ENCODE data around the gene NPAS3. TPM values are rescaled to one million over a fixed set of nuclear protein-coding genes. Genes with fewer than 3 reads are reported as not detected.

The NPAS3 gene
- total RNA-seq, 1 experiment from 2014 or later, result not detected

DNA sequence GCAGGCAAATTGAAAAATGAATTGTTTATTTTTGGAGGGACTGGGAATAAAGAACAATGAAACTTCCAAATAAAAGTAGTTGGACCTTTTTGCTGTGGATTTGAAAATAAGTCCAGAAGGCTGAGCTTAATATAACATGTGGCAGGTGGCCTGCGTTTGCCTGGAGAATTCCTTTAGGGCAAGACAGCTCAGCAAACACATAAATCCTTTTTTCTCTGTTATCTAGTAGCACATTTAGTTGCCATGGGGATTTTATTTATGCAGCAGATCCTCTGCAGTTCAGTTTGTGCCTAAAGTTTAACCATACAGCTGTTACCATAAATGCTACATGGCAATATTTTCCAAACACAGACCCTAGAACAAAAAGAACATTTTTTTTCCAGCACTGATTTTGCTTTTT lies 180.0 kb downstream of the NPAS3 start:
- no peaks in the 10 kb centered on the region for H4K20me1 ChIP-seq (ENCODE audit: insufficient read depth)
- POLR2A ChIA-PET, result no interaction called here
- RAD21 ChIA-PET (ENCODE audit: low non-redundant PET in 1 of 2, low total read pairs in 2 of 2, uncharacterized antibody in 2 of 2, unreplicated experiment in 2 of 2), result no interaction called here
- CTCF ChIA-PET, result no interaction called here
- H3K79me2 ChIP-seq (ENCODE audit: insufficient read depth, low read length), result no peaks in the 10 kb centered on the region
- H3K4me2 ChIP-seq (ENCODE audit: low read length), result no peak overlapping the region
- no peak overlapping the region for H2AFZ ChIP-seq (ENCODE audit: low read depth, low read length, poor library complexity, severe bottlenecking)
- H3K9ac ChIP-seq (ENCODE audit: low read length), result no peak overlapping the region
- H3K27ac ChIP-seq (ENCODE audit: low read depth, low read length), result no peak overlapping the region
- no peak for TF ChIP-seq POLR2AphosphoS5 (IDR thresholded peaks at IDR 0.05; ENCODE audit: low read depth, low read length)
- no peak for TF ChIP-seq JUND (IDR thresholded peaks at IDR 0.05)
- TF ChIP-seq POLR2A (IDR thresholded peaks at IDR 0.05; ENCODE audit: borderline replicate concordance, extremely low read depth, insufficient read depth, insufficient read length), result no peak
- no peak for TF ChIP-seq TCF7L2 (IDR thresholded peaks at IDR 0.05; ENCODE audit: borderline replicate concordance, extremely low read depth, insufficient read depth, insufficient read length)
- no peak for TF ChIP-seq FOSL1 (IDR thresholded peaks at IDR 0.05; ENCODE audit: low read depth)
- no peak for DNase-seq (ENCODE audit: low read depth, low spot score)
- ATAC-seq, result no peak
- no peaks in the 10 kb centered on the region for H3K36me3 ChIP-seq (ENCODE audit: control insufficient read depth in 1 of 2, insufficient read depth in 2 of 2, low read length in 2 of 2)
- H3K27me3 ChIP-seq (ENCODE audit: insufficient read depth, low read length), result no peaks in the 10 kb centered on the region
- no peaks in the 10 kb centered on the region for H3K9me3 ChIP-seq (ENCODE audit: control insufficient read depth in 1 of 2, insufficient read depth in 1 of 2, low read depth in 1 of 2, low read length in 2 of 2)
- H3K9me2 ChIP-seq (ENCODE audit: insufficient read depth), result no peaks in the 10 kb centered on the region
- intact Hi-C loops (cut with micrococcal nuclease), result no loop called here
- no TSS peak for BruUV-seq (replicated peaks)
- no peaks in the 10 kb centered on the region for H3K4me1 ChIP-seq (ENCODE audit: control insufficient read depth in 1 of 2, insufficient read depth in 2 of 2, low read length in 2 of 2)
- no peak overlapping the region for H3K4me3 ChIP-seq (replicated peaks in 1 of 2; ENCODE audit: low read depth in 1 of 2, low read length in 2 of 2)

DNA sequence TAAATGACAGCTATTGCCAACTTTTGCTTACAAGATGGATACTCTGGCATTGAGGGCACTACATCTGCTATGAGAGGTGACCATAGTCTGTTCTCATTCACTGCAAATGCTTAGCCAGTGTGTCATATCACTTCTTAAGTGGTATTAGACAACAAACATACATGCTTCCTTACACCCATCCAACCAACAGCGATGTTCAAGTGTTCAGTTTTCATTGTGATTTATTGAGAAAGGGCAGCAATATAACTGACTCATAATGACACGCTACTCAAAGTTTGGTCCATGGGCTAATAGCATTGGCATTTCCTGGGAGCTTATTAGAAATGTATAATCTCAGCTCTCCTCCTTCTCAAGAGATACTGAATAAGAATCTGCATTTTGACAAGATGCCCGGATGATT lies 181.7 kb downstream of the NPAS3 start:
- H3K4me2 ChIP-seq (ENCODE audit: low read length), result no peak overlapping the region
- H4K20me1 ChIP-seq (ENCODE audit: insufficient read depth), result no peaks in the 10 kb centered on the region
- ChIA-PET POLR2A (no interaction called here), RAD21 (ENCODE audit: low non-redundant PET in 1 of 2, low total read pairs in 2 of 2, uncharacterized antibody in 2 of 2, unreplicated experiment in 2 of 2) (no interaction called here), CTCF (no interaction called here)
- no peaks in the 10 kb centered on the region for H3K36me3 ChIP-seq (ENCODE audit: control insufficient read depth in 1 of 2, insufficient read depth in 2 of 2, low read length in 2 of 2)
- no peak overlapping the region for H3K9ac ChIP-seq (ENCODE audit: low read length)
- H3K79me2 ChIP-seq (ENCODE audit: insufficient read depth, low read length), result no peaks in the 10 kb centered on the region
- H2AFZ ChIP-seq (ENCODE audit: low read depth, low read length, poor library complexity, severe bottlenecking), result no peak overlapping the region
- H3K9me2 ChIP-seq (ENCODE audit: insufficient read depth), result no peaks in the 10 kb centered on the region
- TF ChIP-seq SIN3A (IDR thresholded peaks at IDR 0.05; ENCODE audit: low read depth) (no peak), CBX3 (IDR thresholded peaks at IDR 0.05; ENCODE audit: low read depth) (no peak), SRF (IDR thresholded peaks at IDR 0.05; ENCODE audit: low read depth) (no peak), RAD21 (IDR thresholded peaks at IDR 0.05; ENCODE audit: low read depth) (no peak), EZH2 (IDR thresholded peaks at IDR 0.05) (no peak), ELF1 (IDR thresholded peaks at IDR 0.05; ENCODE audit: borderline replicate concordance, low read depth) (no peak), ZFX (IDR thresholded peaks at IDR 0.05) (no peak), CEBPB (IDR thresholded peaks at IDR 0.05; ENCODE audit: low read depth) (no peak), EZH2phosphoT487 (IDR thresholded peaks at IDR 0.05; ENCODE audit: borderline replicate concordance) (no peak), POLR2AphosphoS5 (IDR thresholded peaks at IDR 0.05; ENCODE audit: low read depth, low read length) (no peak), EGR1 (IDR thresholded peaks at IDR 0.05; ENCODE audit: low read depth) (no peak)
- TF ChIP-seq, protein P1, sequence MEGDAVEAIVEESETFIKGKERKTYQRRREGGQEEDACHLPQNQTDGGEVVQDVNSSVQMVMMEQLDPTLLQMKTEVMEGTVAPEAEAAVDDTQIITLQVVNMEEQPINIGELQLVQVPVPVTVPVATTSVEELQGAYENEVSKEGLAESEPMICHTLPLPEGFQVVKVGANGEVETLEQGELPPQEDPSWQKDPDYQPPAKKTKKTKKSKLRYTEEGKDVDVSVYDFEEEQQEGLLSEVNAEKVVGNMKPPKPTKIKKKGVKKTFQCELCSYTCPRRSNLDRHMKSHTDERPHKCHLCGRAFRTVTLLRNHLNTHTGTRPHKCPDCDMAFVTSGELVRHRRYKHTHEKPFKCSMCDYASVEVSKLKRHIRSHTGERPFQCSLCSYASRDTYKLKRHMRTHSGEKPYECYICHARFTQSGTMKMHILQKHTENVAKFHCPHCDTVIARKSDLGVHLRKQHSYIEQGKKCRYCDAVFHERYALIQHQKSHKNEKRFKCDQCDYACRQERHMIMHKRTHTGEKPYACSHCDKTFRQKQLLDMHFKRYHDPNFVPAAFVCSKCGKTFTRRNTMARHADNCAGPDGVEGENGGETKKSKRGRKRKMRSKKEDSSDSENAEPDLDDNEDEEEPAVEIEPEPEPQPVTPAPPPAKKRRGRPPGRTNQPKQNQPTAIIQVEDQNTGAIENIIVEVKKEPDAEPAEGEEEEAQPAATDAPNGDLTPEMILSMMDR (IDR thresholded peaks at IDR 0.05 in 2 of 3, conservative IDR thresholded peaks at IDR 0.05 in 1 of 3; ENCODE audit: borderline replicate concordance in 1 of 3, insufficient read depth in 1 of 3, low read depth in 2 of 3, low read length in 2 of 3), result no peak
- no peak overlapping the region for H3K27ac ChIP-seq (ENCODE audit: low read depth, low read length)
- no peaks in the 10 kb centered on the region for H3K27me3 ChIP-seq (ENCODE audit: insufficient read depth, low read length)
- H3K9me3 ChIP-seq (ENCODE audit: control insufficient read depth in 1 of 2, insufficient read depth in 1 of 2, low read depth in 1 of 2, low read length in 2 of 2), result no peaks in the 10 kb centered on the region
- intact Hi-C loops (cut with micrococcal nuclease), result no loop called here
- DNase-seq (ENCODE audit: low read depth, low spot score), result no peak
- H3K4me3 ChIP-seq (replicated peaks in 1 of 2; ENCODE audit: low read depth in 1 of 2, low read length in 2 of 2), result no peak overlapping the region
- no peak for ATAC-seq
- no peaks in the 10 kb centered on the region for H3K4me1 ChIP-seq (ENCODE audit: control insufficient read depth in 1 of 2, insufficient read depth in 2 of 2, low read length in 2 of 2)
- BruUV-seq (replicated peaks), result no TSS peak
